Stimulated activated CD8-positive, alpha-beta memory T cell treated with anti-CD3 and anti-CD28 coated beads, Interleukin-4, amount 100 ng/mL, for 24 hours (primary cell): ENCODE data around the gene FHL2.
"Not testable (repeated sequence)": the region's sequence is repeated elsewhere in the genome, so short reads cannot be mapped to it uniquely, and the experiment has no call there.

Experiments
- DNase-seq: peaks from one replicate; pipeline ENCODE4 v3.0.0-alpha.2; 2020; ENCODE audit warnings: low read depth

The FHL2 gene

DNA sequence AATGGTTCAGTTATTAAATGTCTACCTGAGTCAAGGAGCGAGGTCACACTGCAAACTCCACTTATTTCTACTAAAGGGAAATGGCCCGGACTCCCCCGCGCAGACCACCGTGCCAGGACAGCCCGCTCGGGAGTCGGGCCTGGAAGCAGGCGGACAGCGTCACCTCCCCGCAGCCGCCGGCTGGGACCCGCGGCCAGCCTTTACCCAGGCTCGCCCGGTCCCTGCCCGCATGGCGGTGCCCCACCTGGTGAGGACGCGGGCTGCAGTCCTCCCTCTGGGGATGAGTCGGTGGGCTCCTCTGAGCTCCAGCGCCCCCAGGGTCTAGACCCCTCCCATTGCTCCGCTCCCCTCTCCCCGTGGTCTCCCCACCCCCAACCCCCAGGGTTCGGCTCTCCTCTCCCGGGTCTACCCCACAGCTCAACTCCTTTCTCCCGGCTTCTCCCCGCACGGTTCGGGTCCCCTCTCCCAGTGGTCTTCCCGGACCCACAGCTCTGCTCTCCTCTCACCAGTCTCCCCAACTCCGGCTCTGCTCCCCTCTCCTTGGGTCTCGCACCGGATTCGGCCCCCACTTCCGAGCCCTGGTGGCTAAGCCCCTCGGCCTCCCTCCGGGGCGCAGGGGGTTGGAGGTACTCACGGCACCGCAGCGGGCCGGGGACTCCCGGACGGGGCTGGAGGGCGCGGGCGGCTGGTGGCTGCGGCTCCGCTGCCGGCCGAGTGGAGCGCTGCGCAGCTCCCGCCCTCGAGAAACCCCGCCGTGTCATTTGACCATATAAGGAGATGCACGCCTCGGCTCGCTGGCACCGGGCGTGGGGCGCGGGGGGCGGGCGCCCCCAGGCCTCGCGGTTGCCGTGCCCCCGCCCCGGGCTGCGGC lies at the start of gene FHL2:
Gene FHL2, minus strand, starts transcription at position 716 of the 871 bp plus-strand sequence. CDS start 12,535 bp downstream, outside the sequence.
- DNase-seq = peak; percentile 50

GRCh38 chr2:105447476-105447875 lies 48.6 kb upstream of the FHL2 start:
- no peak for DNase-seq

- no peak for DNase-seq
Measured at GRCh38 chr2:105446501-105446900, 47.6 kb upstream of the FHL2 start.

DNA sequence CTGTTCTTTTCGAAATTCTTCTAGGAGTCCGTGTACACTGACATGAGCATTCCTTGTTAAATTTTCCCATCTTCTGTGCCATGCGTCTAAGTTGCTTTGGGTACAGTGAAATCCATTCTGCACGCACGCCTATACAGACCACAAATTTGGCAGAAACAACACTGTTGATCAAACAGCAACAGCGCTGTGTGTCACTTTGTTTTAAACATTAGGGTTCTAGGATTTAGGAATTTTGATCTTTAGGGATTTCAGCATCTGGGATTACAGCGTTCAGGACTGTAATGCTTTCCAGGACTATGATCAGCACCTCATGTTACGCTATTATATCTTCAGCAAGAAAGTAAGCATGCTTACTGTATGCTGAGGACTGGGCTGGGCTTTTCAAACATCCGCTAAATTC lies 47.1 kb upstream of the FHL2 start:
- no peak for DNase-seq

DNA sequence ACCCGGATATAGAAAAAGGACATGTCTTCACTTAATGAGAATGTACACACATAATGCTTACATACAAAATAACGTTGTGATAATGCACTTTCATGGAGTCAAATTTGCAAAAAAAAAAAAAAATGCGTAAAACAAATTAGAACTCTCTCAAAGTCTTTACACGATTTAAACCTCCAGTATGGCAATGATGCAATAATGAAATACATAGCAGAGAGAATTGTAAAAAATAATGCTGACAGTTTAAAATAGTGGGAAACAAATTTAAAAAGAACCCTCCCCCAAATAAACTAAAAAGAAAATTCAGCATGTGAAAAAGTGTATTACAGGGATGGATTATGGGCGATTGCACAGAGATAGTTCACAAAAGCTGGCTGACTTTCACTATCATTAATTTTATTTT lies 46.6 kb upstream of the FHL2 start:
- DNase-seq = no peak

DNA sequence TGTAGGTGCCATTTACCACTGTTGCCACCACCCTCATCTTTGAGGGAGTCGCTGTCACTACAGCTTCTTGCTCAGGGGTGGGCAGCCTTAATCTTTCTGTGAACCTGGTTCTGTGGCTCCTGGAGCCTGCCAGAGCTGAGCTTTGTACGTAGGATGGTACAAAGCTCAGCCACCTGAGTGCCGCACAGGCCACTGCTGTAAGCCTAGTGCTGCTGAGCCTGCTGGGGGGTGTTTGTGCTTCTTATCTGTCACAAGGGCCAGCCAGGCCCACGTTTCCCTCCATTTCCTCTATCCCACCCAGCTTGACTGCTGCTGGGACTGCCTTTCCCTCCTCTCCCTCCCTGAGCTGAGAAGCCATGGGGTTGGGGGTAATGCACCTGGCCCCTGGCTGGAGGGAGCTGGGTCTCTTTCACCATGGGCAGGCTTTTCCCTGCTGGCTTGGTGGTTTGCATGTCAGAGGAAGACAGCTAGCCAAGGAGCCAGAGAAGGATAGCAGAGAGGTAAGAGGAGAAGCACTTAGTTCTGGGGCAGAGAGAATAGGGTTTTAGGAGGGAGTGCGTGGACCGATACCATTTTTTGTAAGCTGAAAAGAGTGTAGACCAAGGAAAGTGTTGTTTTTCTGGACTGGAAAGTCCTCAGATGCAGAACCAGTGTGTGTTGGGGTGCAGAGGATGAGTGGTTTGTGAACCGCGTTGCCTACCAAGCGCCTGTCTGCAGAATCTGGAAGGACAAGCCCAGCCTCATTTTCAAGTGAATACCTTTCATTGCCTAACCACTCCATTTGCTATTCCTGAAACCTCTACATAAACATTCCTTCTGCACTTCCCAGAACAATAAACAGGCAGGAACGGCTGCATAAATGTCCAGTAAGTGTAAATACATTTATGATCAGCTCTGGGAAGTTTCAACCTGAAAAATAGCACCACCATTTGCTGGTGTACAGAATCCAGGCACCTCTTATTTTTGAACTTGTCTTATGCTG lies 45.1 kb upstream of the FHL2 start:
- no peak for DNase-seq

GRCh38 chr2:105442721-105443120 lies 43.9 kb upstream of the FHL2 start:
- DNase-seq = no peak

DNA sequence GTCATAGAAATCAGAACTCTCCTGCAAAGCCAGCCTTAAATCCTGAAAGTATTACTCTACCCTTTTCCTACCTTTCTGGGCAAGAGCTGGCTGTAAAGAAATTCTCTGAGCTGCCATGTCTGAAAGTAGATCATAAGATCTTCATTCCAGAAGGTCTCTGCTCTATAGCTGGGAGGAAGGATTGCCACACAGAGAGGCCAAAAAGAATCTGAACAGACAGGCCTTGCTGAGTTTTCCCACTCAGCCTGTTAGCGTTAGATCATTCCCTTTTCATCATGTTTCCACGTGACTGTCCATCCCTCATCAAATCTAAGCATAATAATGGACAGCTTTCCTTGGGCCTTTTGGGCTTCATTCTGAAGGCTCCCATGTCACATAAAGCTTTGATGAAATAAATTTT lies 43.2 kb upstream of the FHL2 start:
- DNase-seq = no peak

- no peak for DNase-seq
Measured at GRCh38 chr2:105439141-105439540, 40.3 kb upstream of the FHL2 start.

GRCh38 chr2:105438104-105438929 lies 39.5 kb upstream of the FHL2 start:
- DNase-seq = no peak

- no peak for DNase-seq
Measured at GRCh38 chr2:105437708-105438103, 38.9 kb upstream of the FHL2 start.

GRCh38 chr2:105432749-105433148 lies 33.9 kb upstream of the FHL2 start:
- DNase-seq = no peak

GRCh38 chr2:105432044-105432399 lies 33.2 kb upstream of the FHL2 start:
- no peak for DNase-seq

- DNase-seq = no peak
Measured at GRCh38 chr2:105431367-105432043, 32.7 kb upstream of the FHL2 start.

DNA sequence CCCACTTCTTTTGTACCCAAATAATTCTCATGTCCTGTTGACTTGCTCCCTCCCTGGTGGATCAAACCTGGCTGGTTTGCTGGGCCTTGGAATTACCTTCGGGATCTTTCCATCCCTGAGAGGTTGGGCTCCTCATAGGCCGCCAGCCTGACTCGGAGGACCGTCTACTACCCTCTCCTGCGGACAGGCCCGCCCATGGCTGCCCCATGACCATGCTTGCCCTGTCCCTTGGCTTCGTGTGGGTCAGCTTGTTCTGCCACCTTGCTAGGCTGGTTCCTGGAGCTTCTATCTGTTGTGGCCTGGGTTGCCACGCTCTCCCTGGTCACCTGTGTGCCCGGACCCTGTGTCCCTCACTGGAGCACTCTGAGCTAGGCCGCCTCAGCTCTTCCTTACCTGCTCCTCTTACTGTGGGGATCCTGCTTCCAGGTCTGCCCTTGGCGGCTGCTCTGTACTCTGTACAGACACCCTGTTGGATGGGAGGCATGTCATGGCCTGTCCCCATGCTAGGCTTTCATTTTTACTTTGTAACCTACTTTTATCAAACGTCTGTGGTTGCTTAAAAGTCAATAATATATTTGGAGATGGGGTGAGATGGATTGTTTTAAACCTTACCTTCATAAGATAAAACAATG lies 29.7 kb upstream of the FHL2 start:
- no peak for DNase-seq

GRCh38 chr2:105427485-105427884 lies 28.6 kb upstream of the FHL2 start:
- DNase-seq = no peak

GRCh38 chr2:105426626-105427292 lies 27.9 kb upstream of the FHL2 start:
- DNase-seq = no peak

GRCh38 chr2:105425936-105426625 lies 27.2 kb upstream of the FHL2 start:
- no peak for DNase-seq

GRCh38 chr2:105424836-105425235 lies 26.0 kb upstream of the FHL2 start:
- DNase-seq = not testable (repeated sequence)

GRCh38 chr2:105422801-105423200 lies 23.9 kb upstream of the FHL2 start:
- DNase-seq = no peak
